ENCODE results near the gene FARSA.

DNA sequence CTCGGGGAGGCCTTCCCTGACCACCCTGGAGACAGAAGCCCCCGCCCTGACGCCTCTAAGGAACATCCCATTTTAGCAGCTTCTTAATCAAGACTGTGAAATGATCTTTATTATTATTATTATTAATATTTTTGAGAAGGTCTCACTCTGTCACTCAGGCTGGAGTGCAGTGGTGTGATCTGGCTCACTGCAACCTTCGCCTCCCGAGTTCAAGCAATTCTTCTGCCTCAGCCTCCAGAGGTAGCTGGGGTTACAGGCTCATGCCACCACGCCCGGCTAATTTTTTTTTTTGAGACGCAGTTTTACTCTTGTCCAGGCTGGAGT is 32.3 kb upstream of the FARSA start:
- TF ChIP-seq POLR2A (IDR thresholded peaks at IDR 0.05; ENCODE audit: low read length) (no peak), GATA1 (IDR thresholded peaks at IDR 0.05; ENCODE audit: low read depth, low read length) (no peak)

Data from erythroblast (primary cell).